A549 (cell line): Measurements from ENCODE around the gene HDGF. TPM values are rescaled to one million over a fixed set of nuclear protein-coding genes. Genes with fewer than 3 reads are reported as not detected.

Experiments
- ATAC-seq, 2 experiments: fragments of 200-7000 bp in 1 of 2; fragments of >200 bp in 1 of 2; cut with Nextera tagmentation in 1 of 2; cut with Tn5 transposase in 1 of 2; 3 replicates each; pipeline versions ENCODE4 v1.8.0 to v1.9.1; 2018 to 2020; ENCODE audit warnings: mild to moderate bottlenecking in 1 of 2, moderate library complexity in 1 of 2
- CTCF ChIA-PET: fragments of 300-600 bp; sonication (Branson Sonifier 250); formaldehyde crosslinking; extraction: SDS; loops from one replicate; lab custom pipeline; 2021; ENCODE audit warnings: antibody characterized with exemption, inconsistent platforms; lab: Yijun Ruan, JAX
- POLR2A ChIA-PET: fragments of 350-600 bp; formaldehyde crosslinking; extraction: SDS; loops from one replicate; lab custom pipeline; 2021; ENCODE audit warnings: antibody characterized with exemption, inconsistent platforms; lab: Yijun Ruan, JAX
- DNase-seq, 2 experiments: peaks; one replicate each; pipeline versions ENCODE4 v3.0.0 to v3.0.0-alpha.2; 2011 to 2016; ENCODE audit warnings: low read depth in 1 of 2, low spot score in 1 of 2
- FAIRE-seq: peaks from 2 replicates; lab custom pipeline; 2011; peaks lifted over from hg19 to GRCh38; lab: Jason Lieb, UNC
- H3K27ac ChIP-seq, 2 experiments: fragments of >200 bp; sonication (Bioruptor Twin); formaldehyde crosslinking; 3 replicates each; pipeline ENCODE4 v1.5.1; 2016 to 2017
- H3K4me1 ChIP-seq: fragments of >200 bp; sonication (Bioruptor Twin); formaldehyde crosslinking; 3 replicates; pipeline ENCODE4 v1.6.1; 2016
- H3K4me2 ChIP-seq: fragments of >200 bp; sonication (Bioruptor Twin); formaldehyde crosslinking; 3 replicates; pipeline ENCODE4 v1.6.1; 2016
- H3K4me3 ChIP-seq: fragments of >200 bp; sonication (Bioruptor Twin); formaldehyde crosslinking; 3 replicates; pipeline ENCODE4 v1.5.1; 2016
- H3K9me3 ChIP-seq: fragments of >200 bp; sonication (Bioruptor Twin); formaldehyde crosslinking; 3 replicates; pipeline ENCODE4 v1.6.1; 2016
- ATOH8 ChIP-seq: fragments of 250-450 bp; sonication (Bioruptor Pico); IDR thresholded peaks from 2 replicates; pipeline ENCODE4 v1.5.0; 2020; ENCODE audit warnings: low read depth, mild to moderate bottlenecking, moderate library complexity
- BCL3 ChIP-seq: fragments of >200 bp; sonication (Bioruptor Twin); formaldehyde crosslinking; IDR thresholded peaks from 3 replicates; pipeline ENCODE4 v1.6.1; 2016
- CBX8 ChIP-seq: fragments of 200-600 bp; sonication (generic); IDR thresholded peaks from 2 replicates; pipeline ENCODE4 v1.6.1; 2016
- CEBPB ChIP-seq, 2 experiments: fragments of >200 bp in 1 of 2; sonication (Bioruptor Twin) in 1 of 2; formaldehyde crosslinking in 1 of 2; IDR thresholded peaks; 2 replicates each; pipeline ENCODE4 v1.6.1; 2012 to 2016
- CHD2 ChIP-seq: fragments of 150-350 bp; IDR thresholded peaks from 2 replicates; pipeline ENCODE4 v1.6.1; 2014; ENCODE audit warnings: low read length; ENCODE audit not compliant: partially characterized antibody
- CHD4 ChIP-seq: fragments of 200-600 bp; sonication (generic); IDR thresholded peaks from 2 replicates; pipeline ENCODE4 v1.6.1; 2016; ENCODE audit warnings: antibody characterized with exemption, mild to moderate bottlenecking, borderline replicate concordance
- ELK1 ChIP-seq: fragments of 150-350 bp; IDR thresholded peaks from 2 replicates; pipeline ENCODE4 v1.6.1; 2014; ENCODE audit warnings: low read depth, mild to moderate bottlenecking, low read length
- ESRRA ChIP-seq: fragments of 150-350 bp; IDR thresholded peaks from 2 replicates; pipeline ENCODE4 v1.6.1; 2014; ENCODE audit warnings: mild to moderate bottlenecking, low read length, borderline replicate concordance
- FOSB ChIP-seq: fragments of 250-450 bp; sonication (Bioruptor Pico); IDR thresholded peaks from 2 replicates; pipeline ENCODE4 v1.5.0; 2020; ENCODE audit warnings: mild to moderate bottlenecking, moderate library complexity
- FOSL2 ChIP-seq, 2 experiments: fragments of 450-650 bp in 1 of 2; fragments of >200 bp in 1 of 2; sonication (Bioruptor Twin) in 1 of 2; formaldehyde crosslinking; IDR thresholded peaks; 2 replicates each; pipeline versions ENCODE4 v1.5.0 to v1.6.1; 2016 to 2020; ENCODE audit warnings: mild to moderate bottlenecking in 1 of 2, moderate library complexity in 1 of 2
- HES2 ChIP-seq: fragments of >200 bp; sonication (Bioruptor Twin); formaldehyde crosslinking; IDR thresholded peaks from 2 replicates; pipeline ENCODE4 v1.6.1; 2016
- HOXA7 ChIP-seq: fragments of 250-450 bp; sonication (Bioruptor Pico); IDR thresholded peaks from 2 replicates; pipeline ENCODE4 v1.5.0; 2020; ENCODE audit warnings: mild to moderate bottlenecking, moderate library complexity
- JUN ChIP-seq, 2 experiments: fragments of >200 bp; sonication (Bioruptor Twin); formaldehyde crosslinking; IDR thresholded peaks; 2 replicates in 1 of 2; 3 replicates in 1 of 2; pipeline ENCODE4 v1.6.1; 2016 to 2017
- KDM5A ChIP-seq: fragments of 200-600 bp; sonication (generic); IDR thresholded peaks from 2 replicates; pipeline ENCODE4 v1.6.1; 2016; ENCODE audit warnings: antibody characterized with exemption, mild to moderate bottlenecking
- MAFK ChIP-seq: fragments of 450-650 bp; IDR thresholded peaks from 2 replicates; pipeline ENCODE4 v1.6.1; 2014; ENCODE audit not compliant: partially characterized antibody
- NFE2L2 ChIP-seq: fragments of 150-350 bp; conservative IDR thresholded peaks from 2 replicates; pipeline ENCODE4 v1.6.1; 2014; ENCODE audit warnings: low read length
- PHF8 ChIP-seq: fragments of 200-600 bp; sonication (generic); IDR thresholded peaks from 2 replicates; pipeline ENCODE4 v1.6.1; 2016; ENCODE audit warnings: low read depth, mild to moderate bottlenecking, antibody characterized with exemption, moderate library complexity, borderline replicate concordance
- SMC3 ChIP-seq: fragments of >200 bp; sonication (Bioruptor Twin); formaldehyde crosslinking; IDR thresholded peaks from 3 replicates; pipeline ENCODE4 v1.6.1; 2018; ENCODE audit warnings: inconsistent platforms
- SREBF2 ChIP-seq: fragments of 450-650 bp; IDR thresholded peaks from 2 replicates; pipeline ENCODE4 v1.6.1; 2014; ENCODE audit warnings: mild to moderate bottlenecking, moderate library complexity
- TFCP2L1 ChIP-seq: fragments of 250-450 bp; sonication (Bioruptor Pico); IDR thresholded peaks from 2 replicates; pipeline ENCODE4 v1.5.0; 2021; ENCODE audit warnings: mild to moderate bottlenecking
- USF2 ChIP-seq: fragments of 450-650 bp; IDR thresholded peaks from 2 replicates; pipeline ENCODE4 v1.6.1; 2014; ENCODE audit warnings: antibody characterized with exemption
- ZC3H11A ChIP-seq: fragments of 450-650 bp; IDR thresholded peaks from 2 replicates; pipeline ENCODE4 v1.6.1; 2014; ENCODE audit warnings: antibody characterized with exemption, mild to moderate bottlenecking
- ZSCAN20 ChIP-seq: fragments of 250-450 bp; sonication (Bioruptor Pico); IDR thresholded peaks from 2 replicates; pipeline ENCODE4 v1.8.0; 2022; ENCODE audit warnings: mild to moderate bottlenecking, moderate library complexity
- WGBS: methylation state at CpG from one replicate; pipeline ENCODE4 v1.1.6; 2017; ENCODE audit errors: missing lambda C conversion rate; 5-methylcytosine and 5-hydroxymethylcytosine counted together
- polyA plus RNA-seq, 4 experiments: library from polyadenylated mRNA; depleted of rRNA in 3 of 4; stranded (reverse); fragments of >200 nt; fragmentation: RNase III in 1 of 4; extraction: RNeasy Plus Mini Kit Qiagen cat#74134 plus additional on column Dnase treatment in 1 of 4; gene quantifications; 2 replicates in 3 of 4; 3 replicates in 1 of 4; pipeline ENCODE4 v1.2.3, GENCODE V29; 2011 to 2017

The HDGF gene
- polyA plus RNA-seq, 2 of the 4 experiments (the other 2 are of a cell fraction) = 299 to 428 TPM

- TF ChIP-seq USF2 (no peak), CHD4 (no peak), ZSCAN20 (CRISPR knock-in tag) (no peak), SMC3 (no peak), KDM5A (no peak), JUN (IDR thresholded peaks at IDR 0.05) (no peak), ELK1 (no peak)
Observed at GRCh38 chr1:156776942-156777341, 25.5 kb upstream of the HDGF start (continued).

- DNase-seq = no peak
- no peaks in the 10 kb centered on the region for H3K9me3 ChIP-seq
- FAIRE-seq = no peak
- 77% methylated on average over 5 of the region's 5 CpGs for WGBS
- H3K4me1 ChIP-seq = peaks cover 4% of the 10 kb centered on the region; the same call in 2 of the 3 replicates
- H3K4me3 ChIP-seq = no peak overlapping the region
- no peak for ATAC-seq
- POLR2A ChIA-PET = interaction anchor here (1.1 to 1.2 kb wide), 2 partner anchors 38 to 48 kb away, joined by 3 to 5 read pairs; partner anchors contain the start of gene METTL25B
- H3K4me2 ChIP-seq = no peak overlapping the region
- no peak overlapping the region for H3K27ac ChIP-seq
- TF ChIP-seq HOXA7 (CRISPR knock-in tag) = no peak
- TF ChIP-seq TFCP2L1 (CRISPR knock-in tag) = no peak
- no peak for TF ChIP-seq PHF8
- TF ChIP-seq ZSCAN20 (CRISPR knock-in tag) = no peak
- no peak for TF ChIP-seq MAFK
- no peak for TF ChIP-seq JUN (IDR thresholded peaks at IDR 0.05)
- no peak for TF ChIP-seq SREBF2
- CTCF ChIA-PET = interaction anchor here (1.3 kb wide), 1 partner anchor 50 kb away, joined by 3 read pairs; no protein-coding TSS in a partner anchor
Observed at GRCh38 chr1:156775799-156776198, 24.3 kb upstream of the HDGF start.

GRCh38 chr1:156773607-156774006 is 22.1 kb upstream of the HDGF start:
- Histone ChIP-seq H3K27ac (no peak overlapping the region), H3K4me2 (no peak overlapping the region), H3K4me3 (no peak overlapping the region), H3K4me1 (peaks cover 17% of the 10 kb centered on the region), H3K9me3 (no peaks in the 10 kb centered on the region)
- 91% methylated on average over 3 of the region's 3 CpGs for WGBS
- DNase-seq (peak in 1 of 2 experiments; percentile 21), ATAC-seq (peak; percentile 72 to 86), FAIRE-seq (no peak)
- ChIA-PET CTCF (interaction anchor here (0.8 to 13.3 kb wide), 10 partner anchors 23 to 154 kb away, joined by 3 to 130 read pairs (median 6); partner anchors contain the start of genes ISG20L2 and METTL25B), POLR2A (no interaction called here)
- no peak for TF ChIP-seq ATOH8 (CRISPR knock-in tag)
- no peak for TF ChIP-seq CHD2
- TF ChIP-seq USF2 = no peak
- TF ChIP-seq FOSL2 (IDR thresholded peaks at IDR 0.05) = no peak
- no peak for TF ChIP-seq FOSL2 (CRISPR knock-in tag; IDR thresholded peaks at IDR 0.05)
- no peak for TF ChIP-seq ZC3H11A
- no peak for TF ChIP-seq CEBPB (IDR thresholded peaks at IDR 0.05)
- no peak for TF ChIP-seq CHD4
- no peak for TF ChIP-seq ESRRA
- no peak for TF ChIP-seq HES2
- no peak for TF ChIP-seq NFE2L2
- TF ChIP-seq FOSB (CRISPR knock-in tag) = no peak
- no peak for TF ChIP-seq BCL3
- no peak for TF ChIP-seq CBX8
